ENCODE data around the gene AZU1. TPM values are rescaled to one million over a fixed set of nuclear protein-coding genes. Genes with fewer than 3 reads are reported as not detected.
A peak's percentile ranks its signal among the peaks of the same experiment; 100 is the strongest.

AZU1 gene
- total RNA-seq, 1 experiment from 2014 or later: 1.6 TPM

- H2BK120ac ChIP-seq (ENCODE audit: low read depth, low read length, poor library complexity, severe bottlenecking): no peak overlapping the region
- no peak overlapping the region for H4K5ac ChIP-seq (ENCODE audit: insufficient read length, low read depth, low read length)
- no peak overlapping the region for H4K8ac ChIP-seq (replicated peaks; ENCODE audit: insufficient read length, low read depth, low read length)
- no peak overlapping the region for H2BK12ac ChIP-seq (ENCODE audit: insufficient read length, low read depth, low read length)
- no peaks in the 10 kb centered on the region for H3K4me1 ChIP-seq (ENCODE audit: insufficient read depth, low read length)
- no peak overlapping the region for H2BK5ac ChIP-seq (ENCODE audit: insufficient read length, low read length)
- no peaks in the 10 kb centered on the region for H3K79me2 ChIP-seq (ENCODE audit: insufficient read depth, low read length)
- no peak overlapping the region for H2AFZ ChIP-seq (ENCODE audit: low read length)
- no CpG with 5 or more reads among the region's 46 CpGs for WGBS (ENCODE audit: extremely low coverage, insufficient read length, low lambda C conversion rate)
- H4K91ac ChIP-seq (ENCODE audit: insufficient read length, low read depth, low read length): no peak overlapping the region
- no peak overlapping the region for H3K27ac ChIP-seq (ENCODE audit: insufficient read length, low read depth, low read length)
- TF ChIP-seq CTCF (conservative IDR thresholded peaks at IDR 0.05): peak; percentile 36; the same call in 1 of the 3 replicates
- H4K20me1 ChIP-seq (ENCODE audit: control insufficient read depth, insufficient read depth, insufficient read length): no peaks in the 10 kb centered on the region
- no peak overlapping the region for H2AK5ac ChIP-seq (ENCODE audit: insufficient read length, low read length)
- H3K23ac ChIP-seq (ENCODE audit: insufficient read length, low read depth, low read length): no peak overlapping the region
- Mint-ChIP-seq H3K4me3 (peak overlapping the region in 1 of 2 experiments; percentile 73; a peak in 4 of 5 replicates), H3K9me3 (peaks cover 0 to 4% of the 10 kb centered on the region in 2 experiments; a peak in 2 of 5 replicates), H3K27me3 (ENCODE audit: low read depth) (peaks cover 55% of the 10 kb centered on the region), H3K27ac (no peak overlapping the region), H3K36me3 (ENCODE audit: insufficient read depth in 1 of 3, low read depth in 3 of 3) (no peaks in the 10 kb centered on the region; a peak in 1 of 7 replicates), H3K4me1 (peaks cover 2 to 11% of the 10 kb centered on the region in 2 experiments; a peak in 2 of 4 replicates)
- H3K9me3 ChIP-seq (ENCODE audit: control insufficient read depth, low read depth, low read length): no peaks in the 10 kb centered on the region
- no peak overlapping the region for H2BK20ac ChIP-seq (ENCODE audit: low read depth, low read length, poor library complexity, severe bottlenecking)
- peaks cover 2% of the 10 kb centered on the region for H3K23me2 ChIP-seq (ENCODE audit: insufficient read length, low read depth, low read length, poor library complexity, severe bottlenecking)
- H3K27me3 ChIP-seq (ENCODE audit: insufficient read depth, low read length): peaks cover 3% of the 10 kb centered on the region; the same call in 1 of the 2 replicates
- no peak overlapping the region for H2BK15ac ChIP-seq (ENCODE audit: low read depth, low read length)
- no peak overlapping the region for H3K18ac ChIP-seq (ENCODE audit: insufficient read length, low read depth, low read length)
- no peak overlapping the region for H3K56ac ChIP-seq (ENCODE audit: insufficient read length, low read depth, low read length)
- H3K4ac ChIP-seq (ENCODE audit: low read depth, low read length): no peak overlapping the region
- H3K79me1 ChIP-seq (ENCODE audit: insufficient read depth, low read depth, low read length, poor library complexity, severe bottlenecking): no peaks in the 10 kb centered on the region
- H3K4me2 ChIP-seq (ENCODE audit: insufficient read depth, insufficient read length, low read length): peak overlapping the region; percentile 9
- peak; percentile 69 for DNase-seq
- H3T11ph ChIP-seq (ENCODE audit: low read length): no peak overlapping the region
- H3K14ac ChIP-seq (ENCODE audit: insufficient read depth, low read length): no peak overlapping the region; the same call in 1 of the 2 replicates
- H3K9ac ChIP-seq (ENCODE audit: extremely low read depth, insufficient read length, low read length): no peak overlapping the region
Measured at GRCh38 chr19:843180-843835, 15.7 kb downstream of the AZU1 start.
